Prostate gland (tissue), 2 donors: ENCODE results near the gene PCSK6.

Experiments
- POLR2AphosphoS5 ChIP-seq: sonication (generic); formaldehyde crosslinking; IDR thresholded peaks from one replicate; pipeline ENCODE4 v1.6.1; 2017; ENCODE audit warnings: antibody characterized with exemption
- TF ChIP-seq, protein P1 (sequence below), 4 experiments: fragments of 200-600 bp in 2 of 4; fragments of 450-650 bp in 2 of 4; sonication (generic) in 2 of 4; IDR thresholded peaks; 1 replicate in 3 of 4; 2 replicates in 1 of 4; pipeline ENCODE4 v1.5.1; 2016 to 2019; ENCODE audit warnings: antibody characterized with exemption in 4 of 4, mild to moderate bottlenecking in 2 of 4, moderate library complexity in 2 of 4

DNA sequence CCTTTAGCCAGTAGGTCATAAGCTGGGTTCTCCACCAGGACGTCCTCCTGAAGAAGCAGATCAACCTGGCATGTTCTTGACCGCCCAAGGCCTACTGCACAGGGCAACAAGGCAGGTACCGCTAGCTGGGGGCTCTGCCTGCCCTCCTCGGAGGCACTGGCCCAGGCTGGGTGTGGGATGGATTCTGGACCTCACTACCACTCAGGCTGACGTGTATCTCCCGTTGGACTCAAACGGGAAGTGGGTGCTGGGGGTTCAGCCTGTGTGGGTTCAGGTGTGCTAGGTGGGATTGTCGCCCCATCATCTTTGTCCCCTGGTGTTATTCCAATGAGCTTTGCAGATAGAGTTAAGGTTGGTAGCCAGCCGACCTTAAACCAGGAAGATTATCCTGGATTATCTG lies 99.4 kb downstream of the PCSK6 start:
- TF ChIP-seq, protein P1, sequence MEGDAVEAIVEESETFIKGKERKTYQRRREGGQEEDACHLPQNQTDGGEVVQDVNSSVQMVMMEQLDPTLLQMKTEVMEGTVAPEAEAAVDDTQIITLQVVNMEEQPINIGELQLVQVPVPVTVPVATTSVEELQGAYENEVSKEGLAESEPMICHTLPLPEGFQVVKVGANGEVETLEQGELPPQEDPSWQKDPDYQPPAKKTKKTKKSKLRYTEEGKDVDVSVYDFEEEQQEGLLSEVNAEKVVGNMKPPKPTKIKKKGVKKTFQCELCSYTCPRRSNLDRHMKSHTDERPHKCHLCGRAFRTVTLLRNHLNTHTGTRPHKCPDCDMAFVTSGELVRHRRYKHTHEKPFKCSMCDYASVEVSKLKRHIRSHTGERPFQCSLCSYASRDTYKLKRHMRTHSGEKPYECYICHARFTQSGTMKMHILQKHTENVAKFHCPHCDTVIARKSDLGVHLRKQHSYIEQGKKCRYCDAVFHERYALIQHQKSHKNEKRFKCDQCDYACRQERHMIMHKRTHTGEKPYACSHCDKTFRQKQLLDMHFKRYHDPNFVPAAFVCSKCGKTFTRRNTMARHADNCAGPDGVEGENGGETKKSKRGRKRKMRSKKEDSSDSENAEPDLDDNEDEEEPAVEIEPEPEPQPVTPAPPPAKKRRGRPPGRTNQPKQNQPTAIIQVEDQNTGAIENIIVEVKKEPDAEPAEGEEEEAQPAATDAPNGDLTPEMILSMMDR (IDR thresholded peaks at IDR 0.05) = no peak
- TF ChIP-seq POLR2AphosphoS5 = no peak
